SKM-1 treated with dmso at 0.1 percent for 144 hours (cell line): ENCODE results near the gene DKC1.
"Not testable (repeated sequence)": the region's sequence is repeated elsewhere in the genome, so short reads cannot be mapped to it uniquely, and the experiment has no call there.

Source experiments
- DNase-seq: peaks from one replicate; lab custom pipeline; 2025; ENCODE audit not compliant: unreplicated experiment; lab: John Stamatoyannopoulos, UW

DKC1 gene

DNA sequence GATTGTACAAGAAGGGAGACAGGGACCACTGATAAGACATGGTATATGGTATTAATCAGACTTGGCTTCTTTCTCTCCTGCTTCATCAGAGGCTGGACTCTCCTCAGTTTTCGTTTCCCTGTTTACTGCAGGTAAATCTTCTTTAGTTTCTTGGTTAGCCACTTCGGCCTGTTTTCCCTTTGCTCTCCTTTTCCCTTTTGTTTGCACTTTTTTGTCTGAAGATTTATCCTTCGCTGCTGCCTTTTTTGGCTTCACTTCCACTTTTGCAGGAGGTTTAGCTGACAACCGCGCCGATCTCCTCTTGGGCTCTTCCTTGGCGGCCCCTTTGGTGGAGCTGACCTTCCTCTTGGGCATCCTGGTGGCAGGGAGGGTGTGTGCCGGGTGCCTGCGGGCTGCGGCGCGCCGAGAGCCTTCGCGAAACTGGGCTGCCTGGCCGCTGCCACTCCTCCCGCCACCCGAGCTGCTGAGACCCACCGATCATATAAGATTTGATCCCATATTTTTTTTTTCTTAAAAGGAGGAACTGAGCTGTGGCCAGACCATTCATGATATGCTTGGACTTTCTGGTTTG is 54.5 kb downstream of the DKC1 start:
- not testable (repeated sequence) for DNase-seq

DNA sequence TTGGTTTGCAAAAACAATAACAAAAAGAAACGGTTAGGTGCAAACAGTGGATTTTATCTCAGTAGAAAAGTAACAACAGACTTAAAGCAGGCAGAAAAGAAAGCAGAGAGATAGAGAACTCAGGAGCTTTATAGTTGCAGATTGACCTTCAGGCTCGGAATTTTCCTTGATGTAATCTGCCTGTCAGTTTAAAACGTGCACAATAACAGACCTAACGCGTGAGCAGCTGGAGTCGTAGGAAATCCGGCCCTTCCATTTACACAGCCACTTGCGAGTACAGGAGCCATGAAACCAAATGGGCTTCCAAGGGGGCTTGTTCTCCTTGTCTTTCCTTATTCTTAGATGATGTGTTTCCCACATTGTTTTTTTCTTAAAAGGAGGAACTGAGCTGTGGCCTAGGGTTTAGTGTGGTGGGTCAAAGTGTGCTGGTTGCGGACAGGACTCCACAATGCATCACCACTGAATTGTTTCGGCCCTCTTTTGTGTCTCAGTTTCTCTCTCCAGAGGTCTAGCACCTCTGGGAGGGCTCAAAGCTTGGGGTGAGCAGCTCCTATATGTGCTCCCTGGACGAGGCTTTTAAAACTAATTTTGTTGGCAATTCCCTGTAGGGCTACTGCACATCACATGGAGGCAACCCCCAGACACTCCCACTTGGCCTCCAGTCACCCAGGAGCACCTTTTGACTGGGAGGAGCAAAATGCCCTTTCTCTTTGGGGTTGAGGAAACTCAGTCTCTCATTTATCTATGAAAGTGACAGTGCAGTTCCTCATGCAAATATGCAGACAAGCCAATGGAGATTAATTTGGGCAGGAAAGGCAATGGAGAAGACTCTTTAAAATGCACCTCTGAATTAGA is 56.5 kb downstream of the DKC1 start:
- DNase-seq = no peak

DNA sequence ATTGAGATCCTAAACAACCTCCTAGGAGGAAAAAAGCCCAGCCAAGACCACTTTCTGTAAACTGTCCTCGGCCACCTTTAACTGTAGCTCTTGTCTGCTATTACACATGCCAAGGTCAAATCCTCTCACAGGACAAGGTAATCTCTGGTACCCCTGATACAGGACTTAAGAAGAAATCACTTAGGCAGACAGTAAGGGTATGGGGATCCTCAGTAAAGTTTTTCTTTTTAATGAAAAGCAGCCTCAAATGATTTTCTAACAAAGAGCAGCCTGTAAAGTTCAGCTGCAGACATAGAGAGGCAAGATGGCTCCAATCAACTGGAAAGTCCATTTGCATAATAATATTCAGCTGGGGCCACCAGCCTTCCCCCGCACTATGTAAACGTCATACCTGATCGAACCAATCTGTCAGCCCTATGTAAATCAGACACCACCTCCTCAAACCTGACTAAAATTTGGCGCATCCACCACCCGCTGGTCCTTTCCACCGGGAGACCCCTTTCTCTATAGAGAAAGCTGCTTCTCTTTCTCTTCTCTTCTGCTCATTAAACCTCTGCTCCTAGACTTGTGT is 57.2 kb downstream of the DKC1 start:
- no peak for DNase-seq

DNA sequence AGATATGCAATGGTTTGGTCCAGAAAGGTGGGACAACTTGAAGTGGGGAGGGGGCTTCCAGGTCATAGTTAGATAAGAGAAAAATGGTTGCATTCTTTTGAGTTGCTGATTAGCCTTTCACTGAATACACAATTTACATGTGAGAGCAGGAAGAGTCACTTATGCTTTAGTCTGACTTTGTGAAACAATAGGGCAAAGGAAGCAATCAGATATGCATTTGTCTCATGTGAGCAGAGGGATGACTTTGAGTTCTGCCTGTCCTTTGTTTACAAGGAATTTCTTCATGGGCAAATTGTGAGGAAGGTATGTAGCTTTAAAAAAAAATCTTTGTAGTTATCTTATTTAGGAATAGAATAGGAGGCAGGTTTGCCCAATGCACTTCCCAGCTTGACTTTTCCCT is 58.9 kb downstream of the DKC1 start:
- DNase-seq = no peak

DNA sequence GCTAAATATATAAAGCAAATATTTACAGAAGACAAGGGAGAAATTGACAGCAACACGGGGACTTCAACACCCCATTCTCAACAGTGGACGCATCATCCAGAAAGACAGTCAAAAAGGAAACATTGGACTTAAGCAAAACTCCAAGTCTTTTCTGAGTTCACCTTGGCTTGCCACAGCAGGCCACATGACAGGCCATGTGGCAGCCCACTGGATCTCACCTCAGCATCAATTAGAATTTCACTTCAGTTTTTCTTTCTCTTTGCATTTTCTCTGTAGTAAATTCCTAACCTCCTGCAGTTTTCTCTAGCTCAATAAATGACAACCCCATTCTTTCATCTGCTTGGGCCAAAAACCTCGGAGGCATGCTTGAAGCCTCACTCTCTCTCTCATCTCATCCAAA is 59.4 kb downstream of the DKC1 start:
- no peak for DNase-seq

DNA sequence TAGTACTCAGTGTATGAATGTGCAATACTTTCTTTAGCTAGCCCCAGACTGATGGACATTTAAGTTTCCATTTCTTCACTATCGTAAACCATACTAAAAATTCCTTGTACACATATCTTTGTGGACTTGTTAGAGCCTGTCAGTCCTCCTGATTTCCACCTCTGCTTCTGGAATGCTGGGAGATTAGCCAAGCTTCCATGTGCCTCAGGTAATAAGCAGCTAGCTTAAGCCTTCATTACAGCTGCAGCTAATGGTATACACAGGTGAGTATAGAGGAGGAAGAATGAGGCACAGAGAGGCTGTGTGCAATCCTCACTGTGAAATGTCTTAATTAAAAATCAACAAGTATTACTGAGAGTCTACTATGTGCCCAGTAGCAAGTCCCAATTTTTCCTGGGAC is 62.0 kb downstream of the DKC1 start:
- no peak for DNase-seq

DNA sequence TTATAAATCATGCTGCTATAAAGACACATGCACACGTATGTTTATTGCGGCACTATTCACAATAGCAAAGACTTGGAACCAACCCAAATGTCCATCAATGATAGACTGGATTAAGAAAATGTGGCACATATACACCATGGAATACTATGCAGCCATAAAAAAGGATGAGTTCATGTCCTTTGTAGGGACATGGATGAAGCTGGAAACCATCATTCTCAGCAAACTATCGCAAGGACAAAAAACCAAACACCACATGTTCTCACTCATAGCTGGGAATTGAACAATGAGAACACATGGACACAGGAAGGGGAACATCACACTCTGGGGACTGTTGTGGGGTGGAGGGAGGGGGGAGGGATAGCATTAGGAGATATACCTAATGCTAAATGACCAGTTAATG is 62.9 kb downstream of the DKC1 start:
- not testable (repeated sequence) for DNase-seq
